Measurements from ENCODE around the gene TEX19. TPM values are rescaled to one million over a fixed set of nuclear protein-coding genes. Genes with fewer than 3 reads are reported as not detected.

Gene TEX19
- total RNA-seq, 4 donors from 2014 or later: not detected

- no peak for ATAC-seq
- peaks cover 0 to 22% (median 8%) of the 10 kb centered on the region in 3 donors for H3K4me1 ChIP-seq
- H3K27ac ChIP-seq: no peak overlapping the region
- H3K9me3 ChIP-seq: no peaks in the 10 kb centered on the region
- H3K27me3 ChIP-seq: peaks cover 23% of the 10 kb centered on the region
- no peak overlapping the region for H3K4me3 ChIP-seq
- WGBS, 2 donors (ENCODE audit: low coverage in 1 of 2): 60 to 83% methylated on average over 2 of the region's 30 CpGs
- TF ChIP-seq EP300 (IDR thresholded peaks at IDR 0.05) (no peak), CTCF (IDR thresholded peaks at IDR 0.05) (no peak), POLR2A (IDR thresholded peaks at IDR 0.05) (no peak), POLR2AphosphoS5 (IDR thresholded peaks at IDR 0.05) (no peak)
- peaks cover 0 to 7% of the 10 kb centered on the region in 2 donors for H3K36me3 ChIP-seq
Observed at GRCh38 chr17:82325286-82326180, 33.5 kb upstream of the TEX19 start.

GRCh38 chr17:82327289-82327688, 31.8 kb upstream of the TEX19 start:
- ATAC-seq: no peak
- no peak overlapping the region for H3K27ac ChIP-seq
- peaks cover 5% of the 10 kb centered on the region for H3K27me3 ChIP-seq
- peaks cover 0 to 7% of the 10 kb centered on the region in 2 donors for H3K36me3 ChIP-seq
- no peak overlapping the region for H3K4me3 ChIP-seq
- no peak for TF ChIP-seq POLR2AphosphoS5 (IDR thresholded peaks at IDR 0.05)
- TF ChIP-seq POLR2A (IDR thresholded peaks at IDR 0.05): no peak
- no peak for TF ChIP-seq CTCF (IDR thresholded peaks at IDR 0.05)
- no peak for TF ChIP-seq EP300 (IDR thresholded peaks at IDR 0.05)
- peaks cover 0 to 19% (median 10%) of the 10 kb centered on the region in 3 donors for H3K4me1 ChIP-seq
- H3K9me3 ChIP-seq: no peaks in the 10 kb centered on the region
- WGBS, 2 donors (ENCODE audit: low coverage in 1 of 2): 56 to 58% methylated on average over 2 to 6 of the region's 15 CpGs

DNA sequence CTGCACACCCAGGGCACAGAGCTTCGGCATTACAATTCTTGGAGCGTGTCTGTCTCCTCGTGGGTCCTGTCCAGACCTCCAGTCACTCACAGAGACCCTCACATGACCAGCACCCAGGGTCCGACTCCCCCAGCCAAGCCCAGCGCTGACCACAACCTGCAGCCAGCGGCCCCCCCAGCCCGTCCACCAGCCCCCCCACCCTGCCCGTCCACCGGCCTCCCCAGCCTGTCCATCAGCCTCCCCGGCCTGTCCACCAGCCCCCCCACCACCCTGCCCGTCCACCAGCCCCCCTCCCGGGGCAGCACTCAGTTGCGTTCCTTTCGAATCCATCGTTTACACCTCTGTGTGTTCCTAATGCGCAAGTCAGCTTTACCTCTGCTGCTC, 31.3 kb upstream of the TEX19 start:
- H3K27ac ChIP-seq: no peak overlapping the region
- H3K9me3 ChIP-seq: no peaks in the 10 kb centered on the region
- peaks cover 0 to 5% of the 10 kb centered on the region in 2 donors for H3K36me3 ChIP-seq
- peaks cover 4% of the 10 kb centered on the region for H3K27me3 ChIP-seq
- TF ChIP-seq EP300 (IDR thresholded peaks at IDR 0.05) (no peak), CTCF (IDR thresholded peaks at IDR 0.05) (no peak), POLR2A (IDR thresholded peaks at IDR 0.05) (no peak), POLR2AphosphoS5 (IDR thresholded peaks at IDR 0.05) (no peak)
- no peak for ATAC-seq
- peaks cover 0 to 23% (median 12%) of the 10 kb centered on the region in 3 donors for H3K4me1 ChIP-seq
- WGBS, 2 donors (ENCODE audit: low coverage in 1 of 2): 54 to 65% methylated on average over 4 to 5 of the region's 16 CpGs
- H3K4me3 ChIP-seq: no peak overlapping the region

DNA sequence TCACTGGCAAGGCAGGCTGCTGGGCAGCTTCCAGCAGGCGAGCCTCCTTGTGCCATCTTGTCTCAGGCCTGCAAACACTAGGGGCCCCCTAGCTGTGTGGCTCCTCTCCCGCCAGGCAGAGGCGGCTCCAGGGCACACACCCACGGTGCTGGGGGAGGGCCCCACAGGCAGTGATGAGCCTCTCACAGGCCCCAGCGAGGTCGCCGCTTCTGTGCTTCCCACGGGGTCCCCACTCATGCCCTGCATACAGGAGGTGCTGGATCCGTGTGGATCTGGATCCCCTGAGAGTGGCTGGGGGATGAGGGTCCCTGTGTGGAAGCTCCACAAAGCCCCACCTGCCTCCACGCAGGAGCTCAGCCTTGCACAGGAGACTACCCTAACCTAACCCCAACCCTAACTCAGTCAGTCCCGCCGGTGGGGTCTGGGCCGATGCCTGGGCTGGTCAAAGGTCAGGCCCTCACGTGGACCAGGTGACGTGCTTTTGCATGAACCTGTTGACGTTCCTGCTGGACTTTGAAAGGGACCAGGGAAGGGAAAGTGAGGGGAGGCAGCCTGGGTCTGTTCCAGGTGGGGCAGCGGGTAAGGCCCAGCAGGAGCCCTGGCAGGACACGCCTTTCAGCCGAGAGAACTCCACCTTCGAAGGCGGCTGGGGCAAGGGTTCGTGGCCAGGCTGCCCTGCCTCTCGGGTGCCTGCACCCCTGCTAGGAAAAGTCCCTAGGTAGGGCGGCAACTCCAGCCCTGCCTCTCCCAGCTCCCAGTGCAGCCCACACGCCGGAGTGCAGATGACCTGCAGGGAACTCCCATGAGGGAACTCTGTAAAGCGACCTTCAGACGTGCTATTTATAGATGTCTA, 30.7 kb upstream of the TEX19 start:
- Histone ChIP-seq H3K36me3 (no peaks in the 10 kb centered on the region), H3K27me3 (peaks cover 4% of the 10 kb centered on the region), H3K4me3 (no peak overlapping the region), H3K9me3 (no peaks in the 10 kb centered on the region), H3K27ac (no peak overlapping the region), H3K4me1 (peaks cover 0 to 29% (median 14%) of the 10 kb centered on the region in 3 donors)
- no peak for TF ChIP-seq POLR2A (IDR thresholded peaks at IDR 0.05)
- no peak for TF ChIP-seq POLR2AphosphoS5 (IDR thresholded peaks at IDR 0.05)
- no peak for TF ChIP-seq CTCF (IDR thresholded peaks at IDR 0.05)
- TF ChIP-seq EP300 (IDR thresholded peaks at IDR 0.05): no peak
- WGBS, 2 donors (ENCODE audit: low coverage in 1 of 2): 87% methylated on average over 3 of the region's 28 CpGs; no CpG with 5 or more reads in 1 of the 2 donors
- no peak for ATAC-seq
